HTR-8/SVneo (cell line): ENCODE measurements around the gene GLIS1.
A peak's percentile ranks its signal among the peaks of the same experiment; 100 is the strongest.

ENCODE experiments used
- DNase-seq: peaks from one replicate; pipeline ENCODE4 v3.0.0; 2011; ENCODE audit warnings: low spot score, mixed read lengths; ENCODE audit not compliant: insufficient read length
- FAIRE-seq: peaks from 2 replicates; lab custom pipeline; 2011; peaks lifted over from hg19 to GRCh38; lab: Jason Lieb, UNC

GLIS1 gene

DNA sequence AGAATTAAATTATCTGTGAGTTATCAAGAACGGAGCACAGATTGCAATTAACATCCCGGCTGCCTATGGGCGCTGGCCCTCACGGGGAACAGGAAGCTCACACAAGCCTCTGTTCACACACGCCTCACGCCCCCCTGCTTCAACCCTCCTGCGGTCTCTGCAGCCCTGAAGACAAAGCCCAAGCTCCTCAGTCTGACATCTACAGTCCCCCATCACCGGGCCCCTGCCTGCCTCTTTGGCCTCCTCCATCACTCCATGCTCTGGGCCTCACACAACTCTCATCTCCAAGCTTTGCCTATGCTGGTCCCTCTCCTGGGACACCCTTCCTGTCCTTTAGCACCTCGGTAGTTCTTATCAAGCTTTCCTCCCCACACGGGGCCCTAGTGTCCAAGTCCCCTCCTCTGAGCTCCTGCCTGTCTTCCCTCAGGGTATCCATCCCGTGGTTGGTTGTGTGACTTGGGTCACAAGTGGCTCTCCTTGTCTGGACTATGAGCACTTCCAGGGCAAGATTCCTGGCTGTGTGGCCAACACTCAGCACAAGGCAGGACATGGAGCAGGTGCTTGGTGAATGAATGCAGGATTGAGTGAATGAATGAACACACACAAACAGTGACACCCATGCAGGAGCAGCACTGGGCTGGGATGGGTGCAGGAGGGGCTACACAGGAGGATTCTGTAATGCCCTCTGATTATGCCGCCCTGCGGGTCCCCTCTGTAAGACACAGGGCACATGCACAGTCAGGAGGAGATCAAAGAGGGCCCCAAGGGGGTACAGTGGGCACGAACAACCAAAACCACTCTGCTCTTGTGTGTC is 163.6 kb downstream of the GLIS1 start:
- no peak for DNase-seq

DNA sequence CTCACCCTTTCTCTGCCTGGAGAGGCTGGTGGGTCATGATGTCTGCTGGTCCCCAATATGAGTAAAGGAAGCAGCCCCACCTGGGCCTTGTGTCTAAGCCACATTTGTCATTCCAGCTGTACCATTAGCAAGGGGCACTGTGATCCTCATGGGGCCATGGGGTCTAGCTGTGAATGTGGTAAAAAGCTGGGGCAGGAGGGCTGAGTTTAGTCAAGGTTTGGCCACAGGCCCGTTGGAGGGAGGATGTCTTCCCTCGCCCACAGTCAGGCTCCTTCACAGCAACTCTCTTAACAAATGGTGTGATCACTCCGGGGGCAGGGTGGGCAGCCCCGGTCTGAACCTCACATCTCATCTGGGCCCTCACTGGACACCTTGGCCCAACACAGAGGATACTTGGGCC is 164.3 kb downstream of the GLIS1 start:
- FAIRE-seq (no peak), DNase-seq (no peak)

More for the DNA sequence above, 163.6 kb downstream of the GLIS1 start:
- FAIRE-seq, result no peak

DNA sequence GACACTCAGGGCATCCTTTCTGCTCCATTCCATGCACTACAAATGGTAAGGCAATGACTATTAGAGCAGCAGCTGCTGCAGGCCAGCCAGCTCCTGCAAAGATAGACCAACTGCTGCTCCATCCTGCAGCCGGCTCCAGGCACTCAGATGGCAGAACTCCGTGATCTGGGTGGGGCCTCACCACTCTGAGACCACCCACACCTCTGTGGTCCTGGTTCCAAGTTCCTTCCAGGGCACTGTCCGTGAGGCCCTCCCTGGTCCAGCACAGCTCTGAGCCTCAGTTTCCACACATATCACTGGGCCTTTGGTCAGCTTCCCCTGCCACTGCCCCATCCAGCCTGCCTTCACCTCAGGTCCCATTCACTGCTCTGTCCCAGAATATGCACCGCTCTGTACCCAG is 165.0 kb downstream of the GLIS1 start:
- no peak for DNase-seq
- FAIRE-seq, result no peak

DNA sequence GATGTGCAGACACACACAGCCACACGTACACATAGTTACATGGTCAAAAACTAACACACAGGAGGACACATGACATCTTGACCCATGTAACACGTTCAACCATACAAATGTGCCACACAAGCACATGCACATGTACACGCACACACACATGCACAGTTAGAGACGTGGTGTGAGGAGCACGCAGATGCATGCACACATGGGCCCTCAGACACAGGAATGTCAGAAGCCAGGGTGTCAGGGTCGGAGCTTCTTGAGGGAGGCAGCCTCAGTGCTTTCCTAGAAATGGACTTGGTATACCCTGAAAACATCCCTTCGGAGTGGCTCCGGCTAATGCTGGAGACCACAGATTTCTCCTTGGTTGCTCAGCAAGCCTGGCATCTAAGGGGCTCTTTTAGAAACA is 165.4 kb downstream of the GLIS1 start:
- no peak for DNase-seq
- peak; percentile 9 for FAIRE-seq

DNA sequence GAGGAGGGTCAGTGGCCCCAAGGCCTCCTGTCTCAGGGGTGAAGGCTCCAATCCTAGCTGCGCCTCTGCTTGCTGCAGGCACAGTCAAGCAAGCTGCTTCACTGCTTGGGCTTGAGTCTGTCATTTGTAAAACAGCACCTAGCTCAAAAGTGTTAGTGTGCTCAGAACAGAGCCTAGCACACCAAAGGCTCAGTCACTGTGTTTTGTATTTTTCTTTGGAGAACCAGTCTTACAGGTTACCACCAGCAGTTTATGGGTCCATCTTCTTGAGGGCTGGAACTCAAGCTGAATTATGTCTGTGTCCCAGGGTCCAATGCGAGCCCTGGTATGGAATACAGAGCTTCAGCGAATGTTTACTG is 166.2 kb downstream of the GLIS1 start:
- DNase-seq, result no peak
- no peak for FAIRE-seq

DNA sequence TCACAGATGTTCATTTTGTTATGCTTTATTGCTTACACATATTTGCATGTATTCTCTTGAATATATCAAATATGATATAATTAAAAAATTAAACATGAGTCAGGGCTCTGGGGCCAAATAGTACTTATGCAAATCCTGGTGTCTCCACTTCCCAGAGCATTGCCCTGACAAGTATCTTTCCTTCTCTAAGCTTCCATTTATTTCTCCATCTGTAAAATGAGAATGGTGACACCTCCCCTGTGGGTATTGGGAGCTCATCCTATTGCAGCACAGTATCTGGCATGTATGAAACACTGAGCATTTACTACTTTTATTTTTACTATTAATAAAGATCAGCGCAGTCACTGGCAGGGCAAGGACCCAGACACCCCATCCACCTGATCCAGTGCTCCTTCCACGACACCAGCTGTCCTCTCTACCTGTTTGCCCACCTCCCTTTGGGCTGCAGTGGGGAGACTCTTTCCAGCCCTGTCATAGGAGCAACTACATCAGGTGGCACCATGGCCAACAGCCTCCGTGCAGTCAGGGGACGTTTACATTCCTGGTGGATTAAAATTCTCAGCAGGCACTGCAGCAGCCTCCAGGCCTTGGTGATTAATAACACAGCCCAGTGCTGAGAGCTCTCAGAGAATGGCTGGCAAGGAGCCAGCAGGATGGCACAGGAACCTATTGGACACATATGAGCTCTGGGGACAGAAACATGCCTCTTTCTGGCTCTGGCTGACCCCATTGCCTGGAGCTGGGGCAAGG is 166.7 kb downstream of the GLIS1 start:
- DNase-seq (peak; percentile 69), FAIRE-seq (peak; percentile 48)

DNA sequence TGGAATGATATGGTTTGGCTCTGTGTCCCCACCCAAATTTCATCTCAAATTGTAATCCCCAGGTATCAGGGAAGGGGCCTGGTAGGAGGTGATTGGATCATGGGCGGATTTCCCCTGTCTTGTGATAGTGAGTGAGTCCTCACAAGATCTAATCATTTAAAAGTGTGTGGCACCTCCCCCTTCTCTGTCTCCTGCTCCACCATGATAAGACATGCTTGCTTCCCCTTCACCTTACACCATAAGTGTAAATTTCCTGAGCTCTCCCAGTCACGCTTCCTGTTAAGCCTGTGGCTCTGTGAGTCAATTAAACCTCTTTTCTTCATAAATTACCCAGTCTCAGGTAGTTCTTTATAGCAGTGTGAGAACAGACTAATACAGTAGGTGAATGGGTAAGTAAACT is 170.4 kb downstream of the GLIS1 start:
- DNase-seq (no peak), FAIRE-seq (no peak)

DNA sequence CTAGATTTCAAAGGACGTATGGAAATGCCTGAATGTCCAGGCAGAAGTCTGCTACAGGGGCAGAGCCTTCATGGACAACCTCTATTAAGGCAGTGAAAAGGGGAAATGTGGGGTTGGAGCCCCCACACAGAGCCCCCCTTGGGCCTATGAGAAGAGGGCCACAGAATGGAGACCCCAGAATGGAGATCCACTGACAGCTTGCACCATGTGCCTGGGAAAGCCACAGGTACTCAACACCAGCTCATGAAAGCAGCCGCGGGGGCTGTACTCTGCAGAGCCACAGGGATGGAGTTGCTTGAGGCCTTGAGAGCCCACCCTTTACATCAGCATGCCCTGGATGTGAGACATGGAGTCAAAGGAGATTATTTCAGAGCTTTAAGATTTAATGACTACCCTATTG is 171.1 kb downstream of the GLIS1 start:
- DNase-seq, result no peak
- no peak for FAIRE-seq

DNA sequence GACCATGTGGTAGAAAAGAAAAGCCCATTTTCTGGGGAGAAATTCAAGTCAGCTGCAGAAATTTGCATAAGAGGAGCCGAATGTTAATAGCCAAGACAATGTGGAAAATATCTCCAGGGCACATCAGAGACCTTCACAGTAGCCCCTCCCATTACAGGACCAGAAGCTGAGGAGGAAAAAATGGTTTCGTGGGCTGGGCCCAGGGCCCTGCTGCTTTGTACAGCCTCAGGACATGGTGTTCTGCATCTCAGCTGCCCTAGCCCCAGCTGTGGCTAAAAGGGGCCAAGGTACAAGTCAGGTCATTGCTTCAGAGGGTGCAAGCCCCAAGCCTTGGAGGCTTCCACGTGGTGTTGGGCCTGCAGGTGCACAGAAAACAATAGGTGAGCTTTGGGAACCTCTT is 171.5 kb downstream of the GLIS1 start:
- DNase-seq (no peak), FAIRE-seq (no peak)

DNA sequence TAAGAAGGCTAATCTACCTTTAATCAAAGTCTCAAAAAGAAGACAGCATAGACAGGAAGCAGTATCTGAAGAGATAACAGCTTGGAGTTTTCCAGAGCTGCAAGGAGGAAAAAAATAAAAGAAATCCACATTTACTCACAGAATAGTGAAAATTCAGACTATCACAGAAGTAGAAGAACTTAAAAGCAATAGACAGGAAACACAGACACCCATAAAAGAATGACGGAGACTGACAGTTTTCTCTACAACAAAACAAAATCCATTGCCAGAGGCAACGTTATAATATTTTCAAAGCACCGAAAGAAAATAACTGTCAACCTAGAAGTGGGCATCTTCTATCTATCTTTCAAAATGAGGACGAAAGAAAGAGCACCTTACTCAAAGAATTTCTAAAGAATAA is 175.4 kb downstream of the GLIS1 start:
- DNase-seq, result no peak
- no peak for FAIRE-seq

DNA sequence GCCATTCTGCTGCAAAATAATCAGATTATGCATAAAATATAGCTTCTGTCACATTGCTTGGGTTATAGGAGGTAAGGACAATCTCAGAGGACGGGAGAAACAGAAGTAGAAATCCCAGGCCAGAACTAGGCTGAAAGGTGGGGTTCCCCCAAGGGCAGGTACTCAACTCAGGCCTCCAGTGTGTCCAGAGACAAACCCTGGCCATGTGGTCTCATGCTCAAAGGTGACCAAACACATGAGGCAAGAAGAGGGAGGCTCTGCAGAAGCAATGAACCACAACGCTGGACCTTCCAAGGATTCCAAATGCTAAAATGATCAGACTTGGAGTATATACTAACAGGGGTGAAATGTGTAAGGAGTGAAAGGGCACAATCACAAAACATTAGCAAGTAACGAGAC is 176.0 kb downstream of the GLIS1 start:
- DNase-seq, result no peak
- FAIRE-seq, result no peak

DNA sequence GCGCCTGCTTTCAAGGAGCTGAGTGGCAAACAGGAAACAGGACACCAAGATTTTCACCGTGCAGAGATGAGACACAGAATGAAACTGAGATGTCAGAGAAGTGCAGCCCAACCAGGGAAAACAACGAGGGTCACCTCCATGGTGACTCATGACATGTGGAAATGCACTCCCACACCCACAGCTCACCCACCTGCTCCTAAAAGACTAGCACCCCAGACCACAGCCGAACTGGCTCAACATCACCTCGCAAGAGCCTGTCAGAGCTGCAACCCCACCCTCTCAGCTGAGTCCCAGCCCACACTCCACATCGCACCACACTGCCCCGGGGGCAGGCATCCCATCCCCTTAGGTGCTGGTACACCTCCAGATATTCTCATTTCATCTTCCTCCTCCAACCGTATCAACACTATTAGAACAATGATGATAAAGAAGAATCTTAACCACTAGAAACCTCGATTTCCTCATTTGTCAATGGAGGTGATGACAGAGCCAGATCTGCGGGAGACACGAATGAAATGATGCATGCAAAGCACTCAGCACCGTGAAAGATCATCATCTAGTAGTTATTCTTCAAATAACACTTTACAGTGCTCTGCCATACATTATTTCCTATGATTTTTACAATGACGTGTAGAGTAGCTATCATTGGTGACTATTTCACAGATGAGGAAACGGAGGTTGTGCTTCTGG is 176.5 kb downstream of the GLIS1 start:
- FAIRE-seq, result no peak
- no peak for DNase-seq

DNA sequence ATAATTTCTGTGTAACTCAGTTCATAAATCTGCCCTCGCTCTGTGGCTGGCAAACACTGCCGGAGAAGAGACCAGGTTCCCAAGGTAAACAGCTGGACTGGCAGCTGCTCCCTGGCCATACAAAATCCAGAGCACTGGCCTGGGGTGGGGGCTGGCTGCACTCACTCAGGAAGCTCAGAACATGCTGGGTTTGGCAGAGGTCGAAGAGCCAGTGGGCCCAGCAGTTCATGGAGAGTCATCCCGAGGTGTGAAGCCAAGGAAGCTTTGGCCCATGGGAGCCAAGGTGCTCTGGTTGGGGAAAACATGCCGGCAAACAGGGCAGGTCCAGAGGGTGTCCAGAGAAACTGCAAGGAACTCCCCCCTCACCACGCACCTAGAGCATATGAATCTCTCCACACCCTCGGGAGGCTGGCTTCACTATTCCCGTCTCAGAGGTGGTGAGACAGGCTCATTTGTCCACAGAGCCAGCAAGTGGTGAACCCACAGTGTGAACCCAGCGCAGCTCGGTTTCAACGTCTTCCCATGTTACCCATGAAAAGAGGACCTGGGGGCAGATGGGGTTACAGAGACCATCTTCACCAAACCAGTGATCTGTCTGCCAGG is 177.4 kb downstream of the GLIS1 start:
- FAIRE-seq, result no peak
- no peak for DNase-seq

DNA sequence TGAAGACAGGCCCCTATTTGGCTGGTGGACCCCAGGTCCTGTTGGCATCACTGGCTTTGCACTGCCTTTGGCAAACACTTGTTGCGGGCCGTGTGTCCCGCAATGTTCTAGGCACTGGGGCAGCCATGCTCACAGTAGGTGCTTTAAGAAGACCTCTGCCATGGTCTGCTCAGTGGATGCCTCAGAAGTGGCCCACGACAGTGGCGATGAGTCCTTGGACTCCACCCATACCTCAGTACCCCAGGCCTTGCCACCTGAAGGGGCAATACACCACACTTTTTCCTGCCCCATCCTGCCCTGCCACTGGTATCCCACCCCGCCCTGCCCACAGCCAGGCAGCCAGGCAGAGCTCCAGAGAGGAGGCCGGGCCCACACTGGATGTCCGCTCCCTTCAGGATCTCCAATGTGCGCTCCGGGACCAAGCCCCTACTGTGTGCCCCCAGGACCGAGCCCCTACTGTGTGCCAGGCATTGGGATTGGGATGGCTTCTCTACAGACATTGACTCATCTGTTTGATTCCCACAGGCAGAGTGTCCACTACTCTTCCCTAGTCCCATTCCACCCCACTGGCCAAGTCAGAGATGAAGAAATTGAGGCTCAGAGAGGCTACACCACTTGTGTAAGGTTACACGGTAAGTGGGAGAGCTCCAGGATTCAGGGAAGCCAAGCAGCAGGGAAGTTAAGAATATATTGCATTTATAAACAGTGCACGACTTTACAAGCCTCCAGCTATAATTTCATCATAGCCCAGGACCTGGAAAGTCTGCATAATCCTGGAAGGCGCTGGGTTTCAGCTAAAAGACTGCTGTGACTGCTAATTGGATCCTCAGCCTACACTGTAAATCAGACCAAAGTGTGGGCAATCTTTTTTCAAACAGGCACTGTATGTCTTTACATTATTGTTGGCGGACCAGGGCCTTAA is 178.1 kb downstream of the GLIS1 start:
- no peak for FAIRE-seq
- no peak for DNase-seq

DNA sequence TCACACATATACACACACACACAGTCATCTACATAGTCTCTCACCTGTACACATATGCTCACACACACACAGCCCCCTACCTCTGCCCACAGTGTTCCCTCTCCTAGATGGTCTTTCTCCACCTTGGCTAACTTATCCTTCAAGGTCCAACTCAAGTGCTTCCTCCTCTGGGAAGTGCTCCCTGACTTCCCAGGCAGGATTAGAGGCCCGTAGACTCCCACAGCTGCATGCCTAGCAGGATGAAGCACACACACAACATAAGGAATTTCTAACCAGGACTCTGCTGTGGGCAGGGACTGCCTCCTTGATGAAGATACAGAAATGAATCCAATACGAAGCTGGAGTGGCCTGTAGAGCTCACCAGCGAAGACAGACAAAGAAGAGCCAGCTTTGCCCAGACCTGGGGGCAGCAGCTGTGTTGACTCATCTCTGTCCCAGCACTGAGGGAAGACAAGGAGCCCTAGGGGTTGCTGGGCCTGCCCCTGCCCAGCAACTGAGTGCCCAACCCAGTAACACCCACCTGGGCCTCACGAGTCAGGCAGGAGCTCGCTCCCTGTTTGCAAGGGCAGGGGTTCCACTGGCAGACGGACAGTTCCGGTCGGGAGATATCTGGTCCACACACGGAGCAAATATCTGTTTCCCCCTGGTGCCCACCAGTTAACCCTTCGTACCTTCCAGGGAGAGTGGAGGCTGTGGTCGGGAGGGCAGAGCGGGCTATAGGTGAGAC is 178.9 kb downstream of the GLIS1 start:
- FAIRE-seq (no peak), DNase-seq (no peak)

DNA sequence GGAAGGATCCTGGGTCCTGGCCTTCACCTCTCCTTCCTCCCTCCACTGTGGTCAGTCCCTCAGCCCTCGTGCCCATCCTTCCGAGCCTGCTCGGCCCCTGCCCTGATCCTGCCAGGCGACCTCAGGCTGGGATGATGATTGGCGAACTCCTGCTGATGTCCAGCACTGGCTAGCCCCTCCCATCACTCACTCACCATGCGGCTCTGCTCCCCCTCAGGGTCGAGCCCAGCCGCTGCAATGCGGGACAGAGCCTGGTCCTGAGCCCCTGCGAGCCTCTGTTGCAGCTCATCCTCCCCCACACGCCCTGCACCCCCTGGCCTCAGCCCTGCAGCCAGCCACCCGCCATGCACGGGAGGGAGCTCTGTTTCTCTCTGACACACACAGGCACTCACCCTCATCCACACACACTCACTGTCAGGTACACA is 179.6 kb downstream of the GLIS1 start:
- no peak for DNase-seq
- FAIRE-seq, result no peak

DNA sequence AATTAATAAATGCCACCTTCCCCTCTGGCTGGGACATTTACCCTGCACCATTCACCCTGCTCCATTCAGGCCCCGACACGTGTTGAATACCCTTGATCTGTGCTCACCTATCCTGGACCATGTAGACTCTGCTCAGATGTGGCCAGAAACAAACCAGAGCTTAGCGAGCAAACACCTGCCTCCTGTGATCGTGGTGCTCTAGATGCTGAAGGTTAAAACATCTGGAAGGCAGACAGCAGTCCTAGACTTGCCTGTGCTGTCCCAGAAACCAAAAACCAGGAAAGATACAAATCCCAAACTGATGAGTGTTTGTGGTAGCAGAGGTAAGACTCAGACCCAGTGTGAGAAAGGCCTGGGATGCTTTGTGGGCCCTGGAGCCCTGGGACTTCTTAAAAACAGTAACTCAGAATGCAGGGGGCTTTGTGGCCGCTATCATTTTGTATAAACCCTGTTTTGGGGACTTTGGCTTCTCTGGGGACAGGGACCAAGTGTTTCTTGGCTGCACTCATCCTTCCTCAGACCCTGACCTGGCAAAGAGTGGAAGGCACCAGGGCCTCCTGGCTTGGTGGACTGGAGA is 180.1 kb downstream of the GLIS1 start:
- FAIRE-seq, result no peak
- no peak for DNase-seq

DNA sequence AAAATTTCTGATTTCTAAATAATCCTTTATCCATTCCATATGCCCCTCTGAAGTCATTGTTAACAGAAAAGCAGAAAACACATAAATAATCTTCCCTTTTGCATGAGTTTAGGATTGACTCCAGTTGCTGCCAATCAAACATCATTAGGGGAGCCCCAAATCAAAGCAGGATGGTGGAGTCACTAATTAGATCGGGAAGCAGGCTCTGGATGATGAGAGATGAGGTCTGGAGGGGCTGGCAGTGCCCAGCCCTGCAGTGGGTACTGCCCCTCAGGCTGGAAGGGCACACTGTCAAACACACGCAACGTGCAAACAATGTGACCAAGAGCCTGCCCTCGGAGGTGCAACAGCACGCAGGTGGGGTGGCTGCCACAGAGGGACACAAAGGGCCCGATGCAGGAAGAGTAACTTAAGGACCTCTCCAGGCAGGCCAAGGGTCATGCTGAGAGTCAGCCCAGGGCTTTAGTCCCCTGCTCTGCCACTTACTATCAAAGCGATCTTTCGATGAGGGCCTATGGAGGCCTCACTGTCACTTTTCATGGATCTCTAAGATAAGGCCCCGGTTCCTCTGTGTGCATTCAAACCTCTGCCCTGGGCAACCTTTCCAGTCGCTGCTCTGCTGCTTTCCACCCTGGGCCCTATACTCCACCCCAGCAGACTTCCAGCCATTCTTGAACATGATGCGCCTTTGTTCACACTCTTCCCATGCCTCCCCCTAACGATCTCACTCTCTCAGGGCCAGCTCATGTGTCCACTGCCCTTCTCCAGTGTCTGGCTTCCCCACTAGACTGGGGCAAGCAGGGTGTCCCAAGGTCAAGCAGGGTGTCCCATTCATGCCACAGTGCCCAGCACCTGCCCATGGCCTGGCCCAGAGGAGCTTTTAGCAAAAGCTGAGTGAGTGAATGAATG is 180.9 kb downstream of the GLIS1 start:
- no peak for FAIRE-seq
- no peak for DNase-seq
